NCI-H2171 (cell line): ENCODE measurements around the gene CFAP77.

Experiments
- DNase-seq: peaks from one replicate; lab custom pipeline; 2025; lab: John Stamatoyannopoulos, UW

The CFAP77 gene

GRCh38 chr9:132517815-132518550 lies 108.0 kb downstream of the CFAP77 start:
- no peak for DNase-seq

DNA sequence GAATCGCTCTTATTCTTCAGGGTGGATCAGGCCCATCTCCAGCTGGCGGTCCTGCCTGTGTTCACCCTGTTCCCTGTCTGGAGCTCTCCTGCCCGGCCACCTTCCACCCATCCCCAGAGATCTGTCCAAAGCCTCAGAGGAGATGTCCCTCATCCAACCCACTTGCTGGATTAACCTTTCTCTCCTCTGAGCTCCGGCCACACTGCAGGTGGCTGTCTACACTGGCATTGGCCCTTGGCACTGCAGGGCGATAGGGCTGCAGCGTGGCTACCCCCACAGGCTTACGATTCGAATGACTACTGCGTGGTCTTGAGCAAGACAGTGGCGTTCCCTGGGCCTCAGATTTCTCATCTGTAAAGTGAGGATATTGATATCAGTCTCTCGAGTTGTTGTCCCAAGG lies 108.6 kb downstream of the CFAP77 start:
- no peak for DNase-seq

DNA sequence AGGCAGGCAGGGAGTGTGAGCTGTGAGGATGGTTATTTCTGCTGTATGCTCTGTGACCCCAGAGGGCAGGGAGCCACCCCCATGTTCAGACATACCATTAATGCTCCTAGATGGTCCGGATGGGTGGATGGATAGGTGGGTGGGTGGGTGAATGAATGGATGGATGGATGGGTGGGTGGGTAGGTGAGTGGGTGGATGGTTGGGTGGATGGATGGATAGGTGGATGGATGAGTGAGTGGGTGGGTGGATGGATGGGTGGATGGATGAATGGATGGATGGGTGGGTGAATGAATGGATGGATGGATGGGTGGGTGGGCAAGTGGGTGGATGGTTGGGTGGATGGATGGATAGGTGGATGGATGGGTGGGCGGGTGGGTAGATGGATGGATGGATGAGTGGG lies 109.0 kb downstream of the CFAP77 start:
- no peak for DNase-seq

- no peak for DNase-seq
These were observed 110.6 kb downstream of the CFAP77 start for GRCh38 chr9:132520612-132521011.

DNA sequence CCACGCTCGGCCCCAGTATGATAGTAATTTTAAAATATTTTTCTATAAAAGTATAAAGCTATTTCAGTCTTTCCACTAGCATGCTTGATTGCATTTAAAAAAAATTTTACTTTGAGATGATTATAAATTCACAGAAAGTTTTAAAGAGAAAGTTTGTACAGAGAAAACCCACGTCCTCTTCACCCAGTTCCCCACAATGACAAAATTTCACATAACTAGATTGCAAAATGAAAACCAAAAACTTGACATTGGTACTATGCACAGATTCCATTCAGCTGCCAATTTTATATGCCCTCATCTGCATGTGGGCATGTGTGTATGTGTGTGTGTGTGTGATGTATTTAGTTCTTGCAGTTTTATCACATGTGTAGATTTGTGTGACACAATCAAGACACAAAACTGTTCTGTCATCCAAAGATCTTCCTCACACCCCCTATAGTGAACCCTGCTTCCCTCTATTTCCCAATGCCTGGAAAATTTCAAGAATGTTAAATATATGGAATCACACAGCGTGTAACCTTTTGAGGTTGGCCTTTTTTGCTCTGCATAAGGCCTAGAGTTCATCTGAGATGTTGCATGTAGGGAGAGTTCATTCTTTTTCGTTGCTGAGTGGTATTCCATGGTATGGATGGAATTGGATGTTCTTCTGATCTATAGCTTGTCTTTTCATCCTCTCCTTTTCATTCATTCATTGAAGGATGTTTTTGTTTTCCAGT lies 115.5 kb downstream of the CFAP77 start:
- DNase-seq, result no peak

DNA sequence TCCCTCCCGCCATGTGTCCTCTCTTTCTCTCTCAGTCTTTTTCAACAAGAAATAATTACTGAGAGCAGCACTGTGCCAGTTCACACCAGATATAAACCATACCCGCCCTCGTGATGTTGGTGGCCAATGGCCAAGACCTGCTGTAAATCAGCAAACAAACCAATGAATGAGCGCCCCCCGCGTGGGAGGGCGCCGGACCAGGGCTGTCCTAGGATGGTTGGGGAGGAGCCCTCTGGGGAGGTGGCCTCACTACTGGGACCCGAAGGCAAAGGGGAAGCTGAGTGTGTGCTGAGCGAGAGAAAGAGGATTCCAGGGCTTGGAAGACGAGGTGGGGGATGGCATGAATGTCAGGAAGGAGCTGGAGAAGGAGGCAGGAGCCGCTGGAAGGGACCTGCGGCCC lies 121.2 kb downstream of the CFAP77 start:
- DNase-seq, result no peak

- DNase-seq, result no peak
These were observed 121.9 kb downstream of the CFAP77 start for GRCh38 chr9:132531710-132532570.

GRCh38 chr9:132534832-132535231 lies 124.8 kb downstream of the CFAP77 start:
- DNase-seq, result no peak

GRCh38 chr9:132536124-132536523 lies 126.1 kb downstream of the CFAP77 start:
- DNase-seq, result no peak

GRCh38 chr9:132537352-132537751 lies 127.3 kb downstream of the CFAP77 start:
- no peak for DNase-seq

- DNase-seq, result no peak
These were observed 128.1 kb downstream of the CFAP77 start for GRCh38 chr9:132538071-132538470.

DNA sequence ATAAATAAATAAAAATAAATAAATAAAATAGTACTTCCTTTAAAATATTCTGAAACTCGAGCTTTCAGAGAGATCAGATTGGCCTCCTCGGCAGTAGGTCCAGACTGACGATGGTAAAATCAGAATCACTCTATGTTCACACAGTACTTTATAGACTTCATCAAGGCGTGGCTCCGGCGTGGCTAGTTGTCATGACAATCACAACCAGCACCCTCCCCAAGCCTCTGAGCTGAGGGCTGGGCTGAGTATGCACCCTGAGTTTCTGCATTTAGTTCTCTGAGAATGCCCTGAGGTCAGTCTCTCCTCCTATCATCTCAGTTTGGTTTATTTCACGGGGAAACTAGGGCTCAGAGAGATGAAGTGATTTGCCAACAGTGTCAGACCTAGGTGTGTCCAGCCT lies 129.1 kb downstream of the CFAP77 start:
- DNase-seq, result no peak

DNA sequence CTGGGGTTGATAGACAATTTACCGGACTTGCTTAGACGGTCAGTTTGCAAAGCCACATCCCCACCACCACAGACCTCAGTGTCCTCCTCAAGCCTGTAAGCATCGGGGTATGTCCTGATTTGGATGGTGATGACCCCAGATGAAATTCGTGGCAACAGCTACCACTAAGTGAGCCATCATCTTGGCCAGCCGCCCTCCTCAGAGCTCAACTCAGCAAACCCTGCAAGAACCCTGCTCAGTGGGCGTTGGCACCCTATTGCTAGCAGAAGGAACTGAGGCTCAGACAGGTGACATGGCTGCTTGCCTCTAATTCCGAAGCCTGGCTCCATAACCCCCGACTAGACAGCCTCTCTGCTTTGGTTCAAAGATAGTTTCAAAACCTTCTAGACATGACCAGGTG lies 131.0 kb downstream of the CFAP77 start:
- DNase-seq, result no peak

DNA sequence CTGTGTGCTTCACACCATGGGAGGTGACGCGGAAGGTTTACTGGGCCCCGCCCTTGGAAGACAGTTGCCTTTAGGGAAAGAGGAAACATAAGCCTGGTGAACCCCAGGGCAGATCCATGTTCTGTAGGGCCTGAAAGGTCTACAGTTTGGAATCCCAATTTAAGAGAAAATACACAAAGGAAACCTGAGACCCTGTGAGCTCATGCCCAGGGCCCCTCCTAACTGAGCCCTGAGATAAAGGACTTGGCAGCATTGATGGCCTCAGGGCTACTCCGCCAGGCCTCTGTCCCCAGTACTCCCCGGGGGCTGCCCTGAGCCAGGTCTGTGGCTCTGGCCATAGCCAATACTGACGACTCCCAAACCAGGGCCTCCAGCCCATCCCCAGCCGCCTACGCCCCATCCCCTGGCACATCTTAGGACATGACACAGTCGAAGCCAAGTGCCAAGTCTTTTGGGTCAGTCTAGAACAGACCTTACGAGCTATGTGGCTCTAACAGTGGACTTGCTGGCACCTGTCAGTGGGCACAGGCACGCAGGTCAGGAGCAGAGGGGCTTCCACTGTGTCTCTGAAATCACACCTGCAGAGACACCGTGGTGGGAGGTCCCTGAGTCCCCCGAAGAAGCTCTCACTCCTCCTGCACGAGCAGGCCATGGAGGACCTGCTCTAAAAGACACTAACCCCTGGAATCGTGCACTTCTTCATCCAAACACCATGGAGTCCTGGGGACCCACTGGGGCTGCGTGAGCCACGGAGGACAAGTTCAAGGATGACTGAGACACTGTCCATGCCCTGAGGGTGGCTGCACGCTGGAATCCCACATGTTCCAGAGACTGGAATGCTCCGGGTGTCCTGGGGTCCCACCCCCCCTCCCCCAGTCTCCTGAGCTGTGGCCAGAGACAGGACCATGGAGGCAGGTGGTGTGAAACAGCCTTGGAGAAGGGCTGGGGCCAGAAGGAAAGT lies 132.1 kb downstream of the CFAP77 start:
- no peak for DNase-seq

GRCh38 chr9:132543251-132543650 lies 133.2 kb downstream of the CFAP77 start:
- no peak for DNase-seq

DNA sequence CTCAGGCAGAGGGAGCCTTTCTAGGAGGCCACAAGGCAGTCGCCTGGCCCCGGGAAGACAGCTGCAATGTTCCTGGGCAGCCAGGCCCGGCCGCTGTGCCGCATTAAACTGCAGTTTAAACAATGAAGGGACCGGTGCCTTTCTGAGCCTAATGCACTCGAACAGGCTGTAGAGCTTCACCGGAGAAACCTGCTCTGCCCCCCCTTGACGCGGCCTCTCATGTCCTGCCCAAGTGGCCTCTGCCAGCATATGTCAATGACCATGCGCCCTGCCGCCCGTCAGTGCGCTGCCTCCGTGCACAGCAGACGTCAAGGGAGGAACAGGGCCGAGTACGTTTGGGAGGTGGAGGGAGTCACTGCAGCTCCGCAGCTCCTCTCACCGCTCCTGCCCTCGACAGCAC lies 133.9 kb downstream of the CFAP77 start:
- no peak for DNase-seq

- DNase-seq, result no peak
These were observed 135.6 kb downstream of the CFAP77 start for GRCh38 chr9:132545578-132545977.

GRCh38 chr9:132546148-132547051 lies 136.4 kb downstream of the CFAP77 start:
- peak; percentile 94 for DNase-seq

- no peak for DNase-seq
These were observed 137.0 kb downstream of the CFAP77 start for GRCh38 chr9:132547052-132547431.

DNA sequence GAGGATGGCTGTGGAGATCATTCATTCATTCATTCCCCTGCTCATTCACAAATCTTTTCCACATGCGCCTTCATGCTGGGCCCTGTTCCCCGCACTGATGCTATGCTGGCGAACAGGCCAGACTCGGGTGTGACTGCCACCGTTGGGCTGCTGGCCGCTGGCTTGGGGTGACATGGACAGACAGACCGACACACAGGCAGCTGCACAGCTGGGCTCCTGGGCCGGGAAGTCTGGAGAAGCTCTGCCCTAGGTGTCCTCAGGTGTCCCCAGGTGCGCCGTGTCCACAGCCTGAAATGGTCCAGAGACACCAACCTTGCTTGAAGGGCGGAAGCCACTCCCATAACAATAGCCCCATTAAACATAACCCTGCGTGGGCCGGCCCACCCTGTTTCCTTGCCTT lies 137.4 kb downstream of the CFAP77 start:
- DNase-seq, result no peak
